Endodermal cell (in vitro differentiated cells): ENCODE results near the gene SLC39A10. TPM values are rescaled to one million over a fixed set of nuclear protein-coding genes. Genes with fewer than 3 reads are reported as not detected.
A peak's percentile ranks its signal among the peaks of the same experiment; 100 is the strongest.

ENCODE experiments used
- DNase-seq: peaks from one replicate; pipeline ENCODE4 v3.0.0-alpha.2; 2017
- H3K27ac ChIP-seq: 2 replicates; pipeline ENCODE4 v1.5.1; 2013; ENCODE audit warnings: mild to moderate bottlenecking, low read depth, low read length, moderate library complexity
- H3K27me3 ChIP-seq: 2 replicates; pipeline ENCODE4 v1.6.1; 2013; ENCODE audit warnings: mild to moderate bottlenecking, low read length, moderate library complexity; ENCODE audit not compliant: insufficient read depth, control insufficient read depth, poor library complexity, severe bottlenecking
- H3K36me3 ChIP-seq: 2 replicates; pipeline ENCODE4 v1.7.0; 2013; ENCODE audit warnings: mild to moderate bottlenecking, low read length, moderate library complexity; ENCODE audit not compliant: control insufficient read depth, insufficient read depth
- H3K4me1 ChIP-seq: one replicate; pipeline ENCODE4 v1.7.0; 2013; ENCODE audit warnings: low read length; ENCODE audit not compliant: control insufficient read depth, insufficient read depth
- H3K4me3 ChIP-seq: 2 replicates; pipeline ENCODE4 v1.5.1; 2013; ENCODE audit warnings: mild to moderate bottlenecking, low read length, moderate library complexity
- H3K9ac ChIP-seq: 2 replicates; pipeline ENCODE4 v1.6.1; 2013; ENCODE audit warnings: mild to moderate bottlenecking, low read length, moderate library complexity; ENCODE audit not compliant: poor library complexity, severe bottlenecking; ENCODE audit errors: extremely low read depth
- H3K9me3 ChIP-seq: 2 replicates; pipeline ENCODE4 v1.6.1; 2013; ENCODE audit warnings: mild to moderate bottlenecking, low read length, moderate library complexity; ENCODE audit not compliant: control insufficient read depth
- H3K27ac Mint-ChIP-seq: 2 replicates; pipeline ENCODE4 v1.8.0; 2020; ENCODE audit warnings: mixed read lengths
- H3K27me3 Mint-ChIP-seq: 2 replicates; pipeline ENCODE4 v1.8.0; 2021; ENCODE audit warnings: mild to moderate bottlenecking, mixed read lengths; ENCODE audit not compliant: insufficient read depth
- H3K36me3 Mint-ChIP-seq: 2 replicates; pipeline ENCODE4 v1.8.0; 2020; ENCODE audit warnings: low read depth, mixed read lengths
- H3K4me1 Mint-ChIP-seq: 2 replicates; pipeline ENCODE4 v1.8.0; 2020; ENCODE audit warnings: mixed read lengths
- H3K4me3 Mint-ChIP-seq: 2 replicates; pipeline ENCODE4 v1.8.0; 2020; ENCODE audit warnings: mild to moderate bottlenecking, moderate library complexity, mixed read lengths
- H3K9me3 Mint-ChIP-seq: 2 replicates; pipeline ENCODE4 v1.8.0; 2020; ENCODE audit warnings: mild to moderate bottlenecking, mixed read lengths
- WGBS, 2 experiments: methylation state at CpG; one replicate each; pipeline versions ENCODE4 v1.1.5 to v1.1.7; 2013; ENCODE audit warnings: missing lambda C conversion rate in 2 of 2, mixed read lengths in 1 of 2; ENCODE audit not compliant: insufficient coverage in 1 of 2, insufficient read length in 1 of 2; 5-methylcytosine and 5-hydroxymethylcytosine counted together
- total RNA-seq, 2 donors: library from RNA; stranded (reverse); fragmentation: NEBNext Ultra II Directional in 1 of 2; extraction: Animal tissue kit (Norgen Biotek cat#: 25700) in 1 of 2; gene quantifications; 2 replicates in 1 of 2; 3 replicates in 1 of 2; pipeline ENCODE4 v1.2.1, GENCODE V29; 2021
- TF ChIP-seq, protein P1 (sequence below): fragments of 200-600 bp; sonication (generic); conservative IDR thresholded peaks from 2 replicates; pipeline ENCODE4 v1.5.0; 2021; ENCODE audit warnings: antibody characterized with exemption, mild to moderate bottlenecking

SLC39A10 gene
- total RNA-seq, 2 donors from 2014 or later: 79.6 to 113 TPM

- H3K9ac ChIP-seq: no peak overlapping the region
- no peak overlapping the region for H3K27ac ChIP-seq
- TF ChIP-seq, protein P1, sequence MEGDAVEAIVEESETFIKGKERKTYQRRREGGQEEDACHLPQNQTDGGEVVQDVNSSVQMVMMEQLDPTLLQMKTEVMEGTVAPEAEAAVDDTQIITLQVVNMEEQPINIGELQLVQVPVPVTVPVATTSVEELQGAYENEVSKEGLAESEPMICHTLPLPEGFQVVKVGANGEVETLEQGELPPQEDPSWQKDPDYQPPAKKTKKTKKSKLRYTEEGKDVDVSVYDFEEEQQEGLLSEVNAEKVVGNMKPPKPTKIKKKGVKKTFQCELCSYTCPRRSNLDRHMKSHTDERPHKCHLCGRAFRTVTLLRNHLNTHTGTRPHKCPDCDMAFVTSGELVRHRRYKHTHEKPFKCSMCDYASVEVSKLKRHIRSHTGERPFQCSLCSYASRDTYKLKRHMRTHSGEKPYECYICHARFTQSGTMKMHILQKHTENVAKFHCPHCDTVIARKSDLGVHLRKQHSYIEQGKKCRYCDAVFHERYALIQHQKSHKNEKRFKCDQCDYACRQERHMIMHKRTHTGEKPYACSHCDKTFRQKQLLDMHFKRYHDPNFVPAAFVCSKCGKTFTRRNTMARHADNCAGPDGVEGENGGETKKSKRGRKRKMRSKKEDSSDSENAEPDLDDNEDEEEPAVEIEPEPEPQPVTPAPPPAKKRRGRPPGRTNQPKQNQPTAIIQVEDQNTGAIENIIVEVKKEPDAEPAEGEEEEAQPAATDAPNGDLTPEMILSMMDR: no peak
- H3K27me3 Mint-ChIP-seq: no peaks in the 10 kb centered on the region
- no peaks in the 10 kb centered on the region for H3K4me1 ChIP-seq
- no peaks in the 10 kb centered on the region for H3K9me3 Mint-ChIP-seq
- H3K36me3 ChIP-seq: no peaks in the 10 kb centered on the region
- H3K27ac Mint-ChIP-seq: no peak overlapping the region
- H3K27me3 ChIP-seq: no peaks in the 10 kb centered on the region
- no peaks in the 10 kb centered on the region for H3K36me3 Mint-ChIP-seq
- peaks cover 2% of the 10 kb centered on the region for H3K4me1 Mint-ChIP-seq
- DNase-seq: no peak
- 78% methylated on average over 2 of the region's 2 CpGs; no CpG with 5 or more reads in 1 of the 2 experiments for WGBS, 2 experiments
- H3K4me3 Mint-ChIP-seq: no peak overlapping the region
- H3K9me3 ChIP-seq: no peaks in the 10 kb centered on the region
- H3K4me3 ChIP-seq: no peak overlapping the region
Measured at GRCh38 chr2:195626507-195626906, 30.5 kb upstream of the SLC39A10 start.

DNA sequence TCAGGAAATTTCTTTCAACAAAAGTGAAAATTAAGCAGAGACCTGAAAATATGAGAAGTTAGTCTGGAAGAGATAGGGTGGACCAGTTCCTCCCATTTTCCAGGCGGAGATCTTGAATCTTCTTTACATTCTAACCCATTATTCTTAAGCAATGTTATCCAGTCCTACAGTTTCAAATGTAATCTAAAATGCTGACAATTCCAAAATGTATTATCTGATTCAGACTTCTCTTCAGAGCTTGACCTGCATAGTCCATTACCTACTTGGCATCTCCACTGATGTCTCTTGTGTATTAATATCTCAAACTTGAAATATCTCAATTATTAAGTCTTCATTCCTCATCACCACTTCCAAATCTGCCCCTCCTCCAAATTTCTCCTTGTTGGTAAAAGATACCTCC lies 28.4 kb upstream of the SLC39A10 start:
- H3K9me3 Mint-ChIP-seq: no peaks in the 10 kb centered on the region
- H3K4me3 ChIP-seq: no peak overlapping the region
- H3K4me3 Mint-ChIP-seq: no peak overlapping the region
- WGBS, 2 experiments: 92% methylated on average over 1 of the region's 1 CpG; no CpG with 5 or more reads in 1 of the 2 experiments
- H3K4me1 Mint-ChIP-seq: no peaks in the 10 kb centered on the region
- TF ChIP-seq, protein P1: no peak
- H3K36me3 ChIP-seq: no peaks in the 10 kb centered on the region
- no peaks in the 10 kb centered on the region for H3K27me3 Mint-ChIP-seq
- H3K9ac ChIP-seq: no peak overlapping the region
- no peak for DNase-seq
- no peak overlapping the region for H3K27ac ChIP-seq
- no peak overlapping the region for H3K27ac Mint-ChIP-seq
- H3K36me3 Mint-ChIP-seq: no peaks in the 10 kb centered on the region
- no peaks in the 10 kb centered on the region for H3K9me3 ChIP-seq
- H3K27me3 ChIP-seq: no peaks in the 10 kb centered on the region
- H3K4me1 ChIP-seq: no peaks in the 10 kb centered on the region

- no peak overlapping the region for H3K27ac ChIP-seq
- peak; percentile 44 for DNase-seq
- H3K36me3 ChIP-seq: no peaks in the 10 kb centered on the region
- 94 to 98% methylated on average over 8 to 10 of the region's 10 CpGs for WGBS, 2 experiments
- H3K9ac ChIP-seq: no peak overlapping the region
- H3K4me1 ChIP-seq: peaks cover 5% of the 10 kb centered on the region
- Mint-ChIP-seq H3K27ac (no peak overlapping the region), H3K36me3 (no peaks in the 10 kb centered on the region), H3K4me1 (peaks cover 3% of the 10 kb centered on the region), H3K9me3 (no peaks in the 10 kb centered on the region), H3K27me3 (no peaks in the 10 kb centered on the region), H3K4me3 (no peak overlapping the region)
- no peaks in the 10 kb centered on the region for H3K27me3 ChIP-seq
- H3K9me3 ChIP-seq: no peaks in the 10 kb centered on the region
- no peak overlapping the region for H3K4me3 ChIP-seq
- TF ChIP-seq, protein P1: no peak
Measured at GRCh38 chr2:195632856-195633572, 24.0 kb upstream of the SLC39A10 start.
